Measurements from ENCODE around the gene TNS3.
"Not testable (repeated sequence)": the region's sequence is repeated elsewhere in the genome, so short reads cannot be mapped to it uniquely, and the experiment has no call there.

TNS3 gene

GRCh38 chr7:47472444-47473157 is 109.3 kb downstream of the TNS3 start:
- DNase-seq (ENCODE audit: low spot score) = no peak

GRCh38 chr7:47471831-47472230 is 110.1 kb downstream of the TNS3 start:
- DNase-seq (ENCODE audit: low spot score) = no peak

GRCh38 chr7:47471358-47471703 is 110.6 kb downstream of the TNS3 start:
- DNase-seq (ENCODE audit: low spot score) = no peak

GRCh38 chr7:47470567-47471357 is 111.1 kb downstream of the TNS3 start:
- no peak for DNase-seq (ENCODE audit: low spot score)

GRCh38 chr7:47469846-47470245 is 112.1 kb downstream of the TNS3 start:
- DNase-seq (ENCODE audit: low spot score) = not testable (repeated sequence)

- no peak for DNase-seq (ENCODE audit: low spot score)
Observed at GRCh38 chr7:47466832-47467231, 115.1 kb downstream of the TNS3 start.

GRCh38 chr7:47465191-47465590 is 116.7 kb downstream of the TNS3 start:
- DNase-seq (ENCODE audit: low spot score) = no peak

- no peak for DNase-seq (ENCODE audit: low spot score)
Observed at GRCh38 chr7:47464266-47464665, 117.6 kb downstream of the TNS3 start.

GRCh38 chr7:47461746-47462145 is 120.2 kb downstream of the TNS3 start:
- DNase-seq (ENCODE audit: low spot score) = no peak

- no peak for DNase-seq (ENCODE audit: low spot score)
Observed at GRCh38 chr7:47461161-47461560, 120.8 kb downstream of the TNS3 start.

GRCh38 chr7:47460251-47460989 is 121.5 kb downstream of the TNS3 start:
- DNase-seq (ENCODE audit: low spot score) = no peak

GRCh38 chr7:47458486-47458885 is 123.4 kb downstream of the TNS3 start:
- DNase-seq (ENCODE audit: low spot score) = no peak

GRCh38 chr7:47458057-47458456 is 123.9 kb downstream of the TNS3 start:
- DNase-seq (ENCODE audit: low spot score) = no peak

GRCh38 chr7:47456210-47456955 is 125.5 kb downstream of the TNS3 start:
- no peak for DNase-seq (ENCODE audit: low spot score)

- no peak for DNase-seq (ENCODE audit: low spot score)
Observed at GRCh38 chr7:47455872-47456185, 126.1 kb downstream of the TNS3 start.

- no peak for DNase-seq (ENCODE audit: low spot score)
Observed at GRCh38 chr7:47454974-47455871, 126.7 kb downstream of the TNS3 start.

- no peak for DNase-seq (ENCODE audit: low spot score)
Observed at GRCh38 chr7:47454069-47454973, 127.6 kb downstream of the TNS3 start.

- DNase-seq (ENCODE audit: low spot score) = no peak
Observed at GRCh38 chr7:47453093-47454061, 128.5 kb downstream of the TNS3 start.

GRCh38 chr7:47452715-47453092 is 129.2 kb downstream of the TNS3 start:
- no peak for DNase-seq (ENCODE audit: low spot score)

All from left forelimb (tissue), 1 donor.